Retinal pigment epithelial cell (primary cell): ENCODE measurements around the gene CSH1.
"Not testable (repeated sequence)": the region's sequence is repeated elsewhere in the genome, so short reads cannot be mapped to it uniquely, and the experiment has no call there.

Experiments
- DNase-seq: peaks from one replicate; pipeline ENCODE4 v3.0.0-alpha.2; 2010; ENCODE audit warnings: low read depth
- H3K4me3 ChIP-seq: 2 replicates; pipeline ENCODE4 v1.5.1; 2011; ENCODE audit warnings: mild to moderate bottlenecking, low read length, control low read depth, moderate library complexity
- CTCF ChIP-seq: conservative IDR thresholded peaks from 2 replicates; pipeline ENCODE4 v1.5.1; 2011; ENCODE audit warnings: low read depth, low read length, control low read depth, inconsistent platforms

Gene CSH1

GRCh38 chr17:63896524-63897354 is at the start of gene CSH1:
TSS of gene CSH1 (minus strand) at chr17:63896574. CDS start at chr17:63896511, 63 bp downstream.
- H3K4me3 ChIP-seq, DNase-seq: not testable (repeated sequence)

GRCh38 chr17:63945784-63946439 is 49.5 kb upstream of the CSH1 start:
- no peak for TF ChIP-seq CTCF
- no peak for DNase-seq
- H3K4me3 ChIP-seq = no peak overlapping the region

GRCh38 chr17:63944736-63945499 is 48.5 kb upstream of the CSH1 start:
- DNase-seq = no peak
- TF ChIP-seq CTCF = no peak
- no peak overlapping the region for H3K4me3 ChIP-seq

GRCh38 chr17:63943745-63944144 is 47.4 kb upstream of the CSH1 start:
- H3K4me3 ChIP-seq = no peak overlapping the region
- DNase-seq = no peak
- peak; percentile 27 for TF ChIP-seq CTCF

GRCh38 chr17:63942309-63942985 is 46.1 kb upstream of the CSH1 start:
- DNase-seq = no peak
- TF ChIP-seq CTCF = no peak

GRCh38 chr17:63941751-63942150 is 45.4 kb upstream of the CSH1 start:
- TF ChIP-seq CTCF = no peak
- DNase-seq = no peak

More at GRCh38 chr17:63942309-63942985, 46.1 kb upstream of the CSH1 start:
- no peak overlapping the region for H3K4me3 ChIP-seq

GRCh38 chr17:63941162-63941561 is 44.8 kb upstream of the CSH1 start:
- no peak overlapping the region for H3K4me3 ChIP-seq
- no peak for DNase-seq
- TF ChIP-seq CTCF = no peak

More at GRCh38 chr17:63941751-63942150, 45.4 kb upstream of the CSH1 start:
- no peak overlapping the region for H3K4me3 ChIP-seq
